Activated CD4-positive, alpha-beta T cell treated with anti-CD3 and anti-CD28 coated beads, Interleukin-2, amount 10 ng/mL, durations not matched to agents 24 days and 14 days (primary cell): ENCODE data around the gene APLP1. TPM values are rescaled to one million over a fixed set of nuclear protein-coding genes. Genes with fewer than 3 reads are reported as not detected.
"Not testable (repeated sequence)": the region's sequence is repeated elsewhere in the genome, so short reads cannot be mapped to it uniquely, and the experiment has no call there.

Source experiments
- DNase-seq: peaks from one replicate; pipeline ENCODE4 v3.0.0; 2022
- H3K27ac Mint-ChIP-seq: one replicate; pipeline ENCODE4 v1.8.0; 2022; ENCODE audit warnings: mild to moderate bottlenecking, mixed read lengths
- H3K27me3 Mint-ChIP-seq: one replicate; pipeline ENCODE4 v1.8.0; 2022; ENCODE audit warnings: mixed read lengths
- H3K36me3 Mint-ChIP-seq: one replicate; pipeline ENCODE4 v1.8.0; 2022; ENCODE audit warnings: low read depth, mild to moderate bottlenecking, mixed read lengths
- H3K4me1 Mint-ChIP-seq: one replicate; pipeline ENCODE4 v1.8.0; 2021; ENCODE audit warnings: mixed read lengths
- H3K4me3 Mint-ChIP-seq: one replicate; pipeline ENCODE4 v1.8.0; 2022; ENCODE audit warnings: mild to moderate bottlenecking, moderate library complexity, mixed read lengths
- H3K9me3 Mint-ChIP-seq: one replicate; pipeline ENCODE4 v1.8.0; 2021; ENCODE audit warnings: mixed read lengths
- intact Hi-C: fragments of 100-400 bp; cut with micrococcal nuclease; formaldehyde crosslinking; loops from one replicate; pipeline ENCODE4 v1.15.1; 2023
- total RNA-seq: library from RNA; stranded (reverse); gene quantifications from 2 replicates; pipeline ENCODE4 v1.2.3, GENCODE V29; 2022

Gene APLP1
- total RNA-seq, 1 donor from 2014 or later, result 2.4 TPM

- intact Hi-C loops, result no loop called here
- Mint-ChIP-seq H3K4me3 (no peak overlapping the region), H3K27me3 (peaks cover 46% of the 10 kb centered on the region), H3K9me3 (no peaks in the 10 kb centered on the region), H3K36me3 (no peaks in the 10 kb centered on the region), H3K4me1 (peaks cover 6% of the 10 kb centered on the region), H3K27ac (no peak overlapping the region)
- DNase-seq, result no peak
These were observed 7.3 kb upstream of the APLP1 start for GRCh38 chr19:35860818-35861639.

GRCh38 chr19:35861640-35862160 lies 6.7 kb upstream of the APLP1 start:
- Mint-ChIP-seq H3K9me3 (no peaks in the 10 kb centered on the region), H3K27me3 (peaks cover 51% of the 10 kb centered on the region), H3K36me3 (no peaks in the 10 kb centered on the region), H3K4me3 (no peak overlapping the region), H3K27ac (no peak overlapping the region), H3K4me1 (peaks cover 6% of the 10 kb centered on the region)
- intact Hi-C loops, result no loop called here
- DNase-seq, result no peak

GRCh38 chr19:35862528-35862927 lies 5.8 kb upstream of the APLP1 start:
- H3K9me3 Mint-ChIP-seq, result no peaks in the 10 kb centered on the region
- intact Hi-C loops, result no loop called here
- H3K27me3 Mint-ChIP-seq, result peaks cover 50% of the 10 kb centered on the region
- H3K4me1 Mint-ChIP-seq, result peaks cover 3% of the 10 kb centered on the region
- no peak overlapping the region for H3K4me3 Mint-ChIP-seq
- H3K27ac Mint-ChIP-seq, result no peak overlapping the region
- no peak for DNase-seq
- no peaks in the 10 kb centered on the region for H3K36me3 Mint-ChIP-seq

GRCh38 chr19:35863018-35863417 lies 5.4 kb upstream of the APLP1 start:
- no peak overlapping the region for H3K27ac Mint-ChIP-seq
- intact Hi-C loops, result no loop called here
- H3K4me1 Mint-ChIP-seq, result peaks cover 8% of the 10 kb centered on the region
- H3K4me3 Mint-ChIP-seq, result no peak overlapping the region
- peaks cover 53% of the 10 kb centered on the region for H3K27me3 Mint-ChIP-seq
- H3K9me3 Mint-ChIP-seq, result no peaks in the 10 kb centered on the region
- DNase-seq, result no peak
- H3K36me3 Mint-ChIP-seq, result no peaks in the 10 kb centered on the region

GRCh38 chr19:35868823-35869326 lies 501 bp downstream of the APLP1 start:
- peaks cover 2% of the 10 kb centered on the region for H3K36me3 Mint-ChIP-seq
- no peak for DNase-seq
- no peak overlapping the region for H3K27ac Mint-ChIP-seq
- H3K27me3 Mint-ChIP-seq, result peaks cover 25% of the 10 kb centered on the region
- no peaks in the 10 kb centered on the region for H3K9me3 Mint-ChIP-seq
- peak overlapping the region; percentile 70 for H3K4me3 Mint-ChIP-seq
- intact Hi-C loops, result loop anchor here (5.0 kb wide), 1 partner anchor 92 kb away; the partner anchor contains the start of gene ARHGAP33
- H3K4me1 Mint-ChIP-seq, result peaks cover 18% of the 10 kb centered on the region

GRCh38 chr19:35869327-35870123 lies 1.2 kb downstream of the APLP1 start:
- Mint-ChIP-seq H3K27ac (peak overlapping the region; percentile 56), H3K4me1 (peaks cover 18% of the 10 kb centered on the region)
- intact Hi-C loops, result loop anchor here (1.0 to 5.0 kb wide), 2 partner anchors 31 to 92 kb away; partner anchors contain the start of genes ARHGAP33 and NFKBID

GRCh38 chr19:35870124-35870736 lies 1.9 kb downstream of the APLP1 start:
- Mint-ChIP-seq H3K27me3 (peaks cover 25% of the 10 kb centered on the region), H3K4me1 (peaks cover 18% of the 10 kb centered on the region), H3K4me3 (peak overlapping the region; percentile 94), H3K27ac (peak overlapping the region; percentile 56)
- not testable (repeated sequence) for DNase-seq, H3K36me3 Mint-ChIP-seq, H3K9me3 Mint-ChIP-seq
- intact Hi-C loops, result loop anchor here (1.0 kb wide), 1 partner anchor 30 kb away; the partner anchor contains the start of gene NFKBID

More at GRCh38 chr19:35869327-35870123, 1.2 kb downstream of the APLP1 start:
- peak; percentile 96 for DNase-seq
- Mint-ChIP-seq H3K36me3 (peaks cover 2% of the 10 kb centered on the region), H3K27me3 (peaks cover 25% of the 10 kb centered on the region), H3K4me3 (peak overlapping the region; percentile 94), H3K9me3 (no peaks in the 10 kb centered on the region)

- Mint-ChIP-seq H3K4me3 (no peak overlapping the region), H3K9me3 (no peaks in the 10 kb centered on the region), H3K36me3 (peaks cover 2% of the 10 kb centered on the region), H3K4me1 (peaks cover 18% of the 10 kb centered on the region), H3K27ac (no peak overlapping the region), H3K27me3 (peaks cover 24% of the 10 kb centered on the region)
- intact Hi-C loops, result loop anchor here (1.0 kb wide), 1 partner anchor 30 kb away; the partner anchor contains the start of gene NFKBID
- DNase-seq, result no peak
These were observed 2.4 kb downstream of the APLP1 start for GRCh38 chr19:35870798-35871197.

GRCh38 chr19:35871611-35872010 lies 3.2 kb downstream of the APLP1 start:
- no peak for DNase-seq
- Mint-ChIP-seq H3K4me1 (peaks cover 18% of the 10 kb centered on the region), H3K4me3 (no peak overlapping the region), H3K9me3 (no peaks in the 10 kb centered on the region), H3K27ac (no peak overlapping the region), H3K36me3 (peaks cover 2% of the 10 kb centered on the region), H3K27me3 (peaks cover 19% of the 10 kb centered on the region)
- intact Hi-C loops, result no loop called here

- intact Hi-C loops, result no loop called here
- H3K27ac Mint-ChIP-seq, result no peak overlapping the region
- peaks cover 18% of the 10 kb centered on the region for H3K4me1 Mint-ChIP-seq
- H3K36me3 Mint-ChIP-seq, result peaks cover 2% of the 10 kb centered on the region
- H3K9me3 Mint-ChIP-seq, result no peaks in the 10 kb centered on the region
- H3K27me3 Mint-ChIP-seq, result peaks cover 17% of the 10 kb centered on the region
- no peak for DNase-seq
- H3K4me3 Mint-ChIP-seq, result no peak overlapping the region
These were observed 3.8 kb downstream of the APLP1 start for GRCh38 chr19:35872180-35872579.

- Mint-ChIP-seq H3K4me3 (no peak overlapping the region), H3K9me3 (no peaks in the 10 kb centered on the region), H3K27me3 (peaks cover 7% of the 10 kb centered on the region), H3K27ac (no peak overlapping the region), H3K36me3 (peaks cover 2% of the 10 kb centered on the region), H3K4me1 (peaks cover 8% of the 10 kb centered on the region)
- intact Hi-C loops, result no loop called here
- no peak for DNase-seq
These were observed 6.1 kb downstream of the APLP1 start for GRCh38 chr19:35874392-35874930.

- H3K9me3 Mint-ChIP-seq, result no peaks in the 10 kb centered on the region
- DNase-seq, result no peak
- intact Hi-C loops, result no loop called here
- no peak overlapping the region for H3K27ac Mint-ChIP-seq
- H3K4me3 Mint-ChIP-seq, result no peak overlapping the region
- H3K4me1 Mint-ChIP-seq, result peaks cover 10% of the 10 kb centered on the region
- H3K27me3 Mint-ChIP-seq, result peaks cover 8% of the 10 kb centered on the region
- no peaks in the 10 kb centered on the region for H3K36me3 Mint-ChIP-seq
These were observed 10.7 kb downstream of the APLP1 start for GRCh38 chr19:35879068-35879467.

- Mint-ChIP-seq H3K36me3 (no peaks in the 10 kb centered on the region), H3K27ac (no peak overlapping the region), H3K4me3 (no peak overlapping the region), H3K4me1 (peaks cover 10% of the 10 kb centered on the region), H3K27me3 (peaks cover 8% of the 10 kb centered on the region), H3K9me3 (no peaks in the 10 kb centered on the region)
- peak; percentile 96 for DNase-seq
- intact Hi-C loops, result no loop called here
These were observed 11.5 kb downstream of the APLP1 start for GRCh38 chr19:35879770-35880317.
